Measurements from ENCODE around the gene TM4SF4.

Gene TM4SF4

DNA sequence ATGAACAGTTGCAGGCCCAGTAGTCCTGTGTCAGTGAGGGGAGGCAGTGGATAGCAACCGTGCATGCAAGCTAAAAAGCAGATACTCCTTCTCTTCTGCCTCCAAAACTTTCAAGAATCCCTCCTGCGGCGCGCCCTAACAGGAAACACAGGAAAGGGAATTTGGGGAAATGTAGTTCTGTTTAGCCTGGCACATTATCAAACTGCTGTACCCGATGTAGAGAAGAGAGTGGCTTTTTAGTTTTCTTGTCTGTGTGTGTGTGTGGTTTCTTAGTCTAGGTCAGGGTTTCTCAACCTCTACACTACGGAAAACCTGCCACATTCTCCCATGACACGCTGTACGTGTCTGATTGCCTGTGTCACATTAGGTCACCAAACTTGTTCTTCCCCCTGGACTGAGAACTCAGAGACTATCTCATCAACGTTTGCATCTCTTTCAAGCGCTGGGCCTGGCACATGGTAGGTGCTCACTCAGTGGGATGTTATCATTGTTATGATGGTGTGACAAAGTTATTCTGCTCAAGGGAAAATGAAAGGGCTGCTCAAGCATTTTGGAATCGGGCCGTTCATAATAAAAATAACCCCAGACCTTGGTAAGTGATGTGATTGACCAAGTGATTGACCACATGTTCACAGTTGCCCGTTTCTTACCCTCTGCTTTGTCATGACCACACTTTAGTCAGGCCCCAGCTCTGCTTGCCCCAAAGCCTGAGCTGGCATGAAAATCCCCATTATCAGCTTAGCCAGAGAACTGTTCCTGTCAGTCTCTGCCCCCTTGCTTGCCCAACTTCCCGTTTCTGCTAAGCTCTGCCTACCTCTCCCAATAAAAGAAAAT is 33.2 kb downstream of the TM4SF4 start:
- Histone ChIP-seq H3K9me3 (ENCODE audit: insufficient read depth, low read length) (no peaks in the 10 kb centered on the region), H3K4me2 (ENCODE audit: low read depth, low read length, poor library complexity, severe bottlenecking) (no peak overlapping the region), H3K9me2 (replicated peaks; ENCODE audit: insufficient read depth, low read length) (no peaks in the 10 kb centered on the region), H3K36me3 (ENCODE audit: low read length) (no peaks in the 10 kb centered on the region), H3K27ac (ENCODE audit: low read depth, low read length) (no peak overlapping the region), H2AFZ (ENCODE audit: low read depth, low read length, severe bottlenecking) (no peak overlapping the region), H4K20me1 (ENCODE audit: low read depth, low read length) (no peaks in the 10 kb centered on the region), H3K4me3 (ENCODE audit: insufficient read depth, low read length, poor library complexity, severe bottlenecking) (no peak overlapping the region), H3K79me2 (ENCODE audit: insufficient read depth, low read length) (no peaks in the 10 kb centered on the region), H3F3A (ENCODE audit: insufficient read depth) (no peaks in the 10 kb centered on the region), H3K27me3 (ENCODE audit: low read length) (no peaks in the 10 kb centered on the region), H3K9ac (ENCODE audit: low read length) (no peak overlapping the region)
- TF ChIP-seq, protein P1, sequence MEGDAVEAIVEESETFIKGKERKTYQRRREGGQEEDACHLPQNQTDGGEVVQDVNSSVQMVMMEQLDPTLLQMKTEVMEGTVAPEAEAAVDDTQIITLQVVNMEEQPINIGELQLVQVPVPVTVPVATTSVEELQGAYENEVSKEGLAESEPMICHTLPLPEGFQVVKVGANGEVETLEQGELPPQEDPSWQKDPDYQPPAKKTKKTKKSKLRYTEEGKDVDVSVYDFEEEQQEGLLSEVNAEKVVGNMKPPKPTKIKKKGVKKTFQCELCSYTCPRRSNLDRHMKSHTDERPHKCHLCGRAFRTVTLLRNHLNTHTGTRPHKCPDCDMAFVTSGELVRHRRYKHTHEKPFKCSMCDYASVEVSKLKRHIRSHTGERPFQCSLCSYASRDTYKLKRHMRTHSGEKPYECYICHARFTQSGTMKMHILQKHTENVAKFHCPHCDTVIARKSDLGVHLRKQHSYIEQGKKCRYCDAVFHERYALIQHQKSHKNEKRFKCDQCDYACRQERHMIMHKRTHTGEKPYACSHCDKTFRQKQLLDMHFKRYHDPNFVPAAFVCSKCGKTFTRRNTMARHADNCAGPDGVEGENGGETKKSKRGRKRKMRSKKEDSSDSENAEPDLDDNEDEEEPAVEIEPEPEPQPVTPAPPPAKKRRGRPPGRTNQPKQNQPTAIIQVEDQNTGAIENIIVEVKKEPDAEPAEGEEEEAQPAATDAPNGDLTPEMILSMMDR (IDR thresholded peaks at IDR 0.05; ENCODE audit: insufficient read depth, low read length, poor library complexity, severe bottlenecking), result no peak
- no peak for TF ChIP-seq EZH2phosphoT487 (conservative IDR thresholded peaks at IDR 0.05; ENCODE audit: low read length)

- Histone ChIP-seq H3K27ac (ENCODE audit: low read depth, low read length) (no peak overlapping the region), H3K36me3 (ENCODE audit: low read length) (no peaks in the 10 kb centered on the region), H4K20me1 (ENCODE audit: low read depth, low read length) (no peaks in the 10 kb centered on the region), H3K4me3 (ENCODE audit: insufficient read depth, low read length, poor library complexity, severe bottlenecking) (no peak overlapping the region), H3K9me3 (ENCODE audit: insufficient read depth, low read length) (no peaks in the 10 kb centered on the region), H3K4me2 (ENCODE audit: low read depth, low read length, poor library complexity, severe bottlenecking) (no peak overlapping the region), H3F3A (ENCODE audit: insufficient read depth) (no peaks in the 10 kb centered on the region), H3K9ac (ENCODE audit: low read length) (no peak overlapping the region), H3K79me2 (ENCODE audit: insufficient read depth, low read length) (no peaks in the 10 kb centered on the region), H3K27me3 (ENCODE audit: low read length) (no peaks in the 10 kb centered on the region), H3K9me2 (replicated peaks; ENCODE audit: insufficient read depth, low read length) (no peaks in the 10 kb centered on the region), H2AFZ (ENCODE audit: low read depth, low read length, severe bottlenecking) (no peak overlapping the region)
- TF ChIP-seq EZH2phosphoT487 (conservative IDR thresholded peaks at IDR 0.05; ENCODE audit: low read length), result no peak
- TF ChIP-seq, protein P1 (IDR thresholded peaks at IDR 0.05; ENCODE audit: insufficient read depth, low read length, poor library complexity, severe bottlenecking), result no peak
These were observed 35.0 kb downstream of the TM4SF4 start for GRCh38 chr3:149509526-149509925.

DNA sequence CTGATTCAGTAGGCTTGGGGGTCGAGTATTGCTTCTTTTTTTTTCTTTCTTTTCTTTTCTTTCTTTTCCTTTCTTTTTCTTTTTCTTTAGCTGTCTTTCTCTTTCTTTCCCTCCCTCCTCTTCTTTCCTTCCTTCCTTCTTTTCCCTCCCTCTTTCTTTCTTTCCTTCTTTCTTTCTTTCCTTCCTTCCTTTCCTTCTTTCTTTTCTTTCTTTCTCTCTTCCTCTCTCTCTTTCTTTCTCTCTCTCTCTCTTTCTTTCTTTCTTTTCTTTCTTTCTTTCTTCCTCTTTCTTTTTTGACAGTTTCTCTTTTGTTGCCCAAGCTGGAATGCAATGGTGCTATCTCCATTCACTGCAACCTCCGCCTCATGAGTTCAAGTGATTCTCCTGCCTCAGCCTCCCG is 36.0 kb downstream of the TM4SF4 start:
- Histone ChIP-seq H3K9me3 (ENCODE audit: insufficient read depth, low read length) (no peaks in the 10 kb centered on the region), H3K27ac (ENCODE audit: low read depth, low read length) (no peak overlapping the region), H3K4me3 (ENCODE audit: insufficient read depth, low read length, poor library complexity, severe bottlenecking) (no peak overlapping the region), H3K36me3 (ENCODE audit: low read length) (no peaks in the 10 kb centered on the region), H3K4me2 (ENCODE audit: low read depth, low read length, poor library complexity, severe bottlenecking) (no peak overlapping the region), H4K20me1 (ENCODE audit: low read depth, low read length) (no peaks in the 10 kb centered on the region), H3F3A (ENCODE audit: insufficient read depth) (no peaks in the 10 kb centered on the region), H3K27me3 (ENCODE audit: low read length) (no peaks in the 10 kb centered on the region), H2AFZ (ENCODE audit: low read depth, low read length, severe bottlenecking) (no peak overlapping the region), H3K9me2 (replicated peaks; ENCODE audit: insufficient read depth, low read length) (no peaks in the 10 kb centered on the region), H3K9ac (ENCODE audit: low read length) (no peak overlapping the region), H3K79me2 (ENCODE audit: insufficient read depth, low read length) (no peaks in the 10 kb centered on the region)
- TF ChIP-seq, protein P1 (IDR thresholded peaks at IDR 0.05; ENCODE audit: insufficient read depth, low read length, poor library complexity, severe bottlenecking), result no peak
- no peak for TF ChIP-seq EZH2phosphoT487 (conservative IDR thresholded peaks at IDR 0.05; ENCODE audit: low read length)

Data from SU-DHL-6 (cell line).